ENCODE measurements around the gene YKT6. TPM values are rescaled to one million over a fixed set of nuclear protein-coding genes. Genes with fewer than 3 reads are reported as not detected.
"Not testable (repeated sequence)": the region's sequence is repeated elsewhere in the genome, so short reads cannot be mapped to it uniquely, and the experiment has no call there.

Gene YKT6
- total RNA-seq, 1 experiment from 2014 or later, result 146 TPM

DNA sequence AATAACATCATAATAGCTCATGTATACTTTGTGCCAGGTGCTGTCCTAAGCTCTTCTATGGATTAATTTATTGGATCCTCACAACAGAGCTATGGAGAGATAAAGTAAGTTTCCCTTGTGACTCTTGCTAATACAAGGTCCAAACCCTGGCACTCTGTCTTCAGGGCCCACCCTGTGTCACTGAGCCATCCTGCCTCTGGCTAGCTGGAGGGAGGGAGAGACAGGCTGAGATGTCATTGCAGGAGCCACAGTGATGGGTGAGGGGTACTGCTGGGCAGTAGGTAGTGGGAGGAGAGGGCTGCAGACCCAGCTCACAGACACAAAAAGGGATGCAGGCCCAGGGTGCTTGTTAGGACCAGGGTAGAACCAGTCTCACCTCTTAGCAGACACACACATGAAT is 28.4 kb upstream of the YKT6 start:
- intact Hi-C loops (cut with micrococcal nuclease; ENCODE audit: unreplicated experiment), result no loop called here
- Mint-ChIP-seq H3K27me3 (ENCODE audit: unreplicated experiment) (peaks cover 83% of the 10 kb centered on the region), H3K4me1 (ENCODE audit: low read depth, unreplicated experiment) (no peaks in the 10 kb centered on the region), H3K27ac (ENCODE audit: unreplicated experiment) (no peak overlapping the region), H3K9me3 (ENCODE audit: low read depth, unreplicated experiment) (no peaks in the 10 kb centered on the region), H3K36me3 (ENCODE audit: insufficient read depth, unreplicated experiment) (no peaks in the 10 kb centered on the region), H3K4me3 (ENCODE audit: low read depth, unreplicated experiment) (no peak overlapping the region)
- BruUV-seq (replicated peaks), result no TSS peak
- TF ChIP-seq, protein P1, sequence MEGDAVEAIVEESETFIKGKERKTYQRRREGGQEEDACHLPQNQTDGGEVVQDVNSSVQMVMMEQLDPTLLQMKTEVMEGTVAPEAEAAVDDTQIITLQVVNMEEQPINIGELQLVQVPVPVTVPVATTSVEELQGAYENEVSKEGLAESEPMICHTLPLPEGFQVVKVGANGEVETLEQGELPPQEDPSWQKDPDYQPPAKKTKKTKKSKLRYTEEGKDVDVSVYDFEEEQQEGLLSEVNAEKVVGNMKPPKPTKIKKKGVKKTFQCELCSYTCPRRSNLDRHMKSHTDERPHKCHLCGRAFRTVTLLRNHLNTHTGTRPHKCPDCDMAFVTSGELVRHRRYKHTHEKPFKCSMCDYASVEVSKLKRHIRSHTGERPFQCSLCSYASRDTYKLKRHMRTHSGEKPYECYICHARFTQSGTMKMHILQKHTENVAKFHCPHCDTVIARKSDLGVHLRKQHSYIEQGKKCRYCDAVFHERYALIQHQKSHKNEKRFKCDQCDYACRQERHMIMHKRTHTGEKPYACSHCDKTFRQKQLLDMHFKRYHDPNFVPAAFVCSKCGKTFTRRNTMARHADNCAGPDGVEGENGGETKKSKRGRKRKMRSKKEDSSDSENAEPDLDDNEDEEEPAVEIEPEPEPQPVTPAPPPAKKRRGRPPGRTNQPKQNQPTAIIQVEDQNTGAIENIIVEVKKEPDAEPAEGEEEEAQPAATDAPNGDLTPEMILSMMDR (IDR thresholded peaks at IDR 0.05; ENCODE audit: unreplicated experiment), result no peak
- no peak for DNase-seq
- CTCF ChIA-PET, result no interaction called here

DNA sequence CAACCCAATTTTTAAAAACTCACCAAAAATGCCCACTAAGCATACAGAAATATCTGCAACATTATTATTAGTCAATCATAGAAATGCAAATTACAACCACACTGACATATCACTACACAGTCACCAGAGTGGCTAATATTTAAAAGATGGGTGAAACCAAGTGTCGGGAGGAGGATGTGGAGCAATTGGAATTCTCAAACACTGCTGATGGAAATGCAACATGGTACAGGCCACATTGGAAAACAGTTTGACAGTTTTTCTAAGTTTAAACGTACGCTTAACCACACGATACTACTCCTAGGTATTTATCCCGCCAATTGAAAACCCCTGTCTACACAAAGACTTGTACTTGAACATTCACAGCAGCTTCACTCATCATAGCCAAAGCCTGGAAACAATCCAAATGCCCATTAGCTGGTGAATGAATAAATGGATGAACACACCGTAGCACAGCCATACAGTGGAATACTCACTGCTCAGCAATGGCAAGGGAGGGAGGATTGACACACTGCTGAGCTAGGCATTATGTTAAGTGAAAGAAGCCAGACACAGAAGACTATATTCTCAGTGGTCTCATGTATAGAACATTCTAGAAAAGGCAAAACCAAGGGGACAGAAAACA is 27.9 kb upstream of the YKT6 start:
- Mint-ChIP-seq H3K4me1 (ENCODE audit: low read depth, unreplicated experiment) (no peaks in the 10 kb centered on the region), H3K36me3 (ENCODE audit: insufficient read depth, unreplicated experiment) (no peaks in the 10 kb centered on the region), H3K27ac (ENCODE audit: unreplicated experiment) (no peak overlapping the region), H3K9me3 (ENCODE audit: low read depth, unreplicated experiment) (no peaks in the 10 kb centered on the region), H3K4me3 (ENCODE audit: low read depth, unreplicated experiment) (no peak overlapping the region), H3K27me3 (ENCODE audit: unreplicated experiment) (peaks cover 86% of the 10 kb centered on the region)
- DNase-seq, result no peak
- intact Hi-C loops (cut with micrococcal nuclease; ENCODE audit: unreplicated experiment), result no loop called here
- no TSS peak for BruUV-seq (replicated peaks)
- TF ChIP-seq, protein P1 (IDR thresholded peaks at IDR 0.05; ENCODE audit: unreplicated experiment), result no peak
- CTCF ChIA-PET, result interaction anchor here (0.7 kb wide), 1 partner anchor 66 kb away, joined by 3 read pairs; no protein-coding TSS in a partner anchor

DNA sequence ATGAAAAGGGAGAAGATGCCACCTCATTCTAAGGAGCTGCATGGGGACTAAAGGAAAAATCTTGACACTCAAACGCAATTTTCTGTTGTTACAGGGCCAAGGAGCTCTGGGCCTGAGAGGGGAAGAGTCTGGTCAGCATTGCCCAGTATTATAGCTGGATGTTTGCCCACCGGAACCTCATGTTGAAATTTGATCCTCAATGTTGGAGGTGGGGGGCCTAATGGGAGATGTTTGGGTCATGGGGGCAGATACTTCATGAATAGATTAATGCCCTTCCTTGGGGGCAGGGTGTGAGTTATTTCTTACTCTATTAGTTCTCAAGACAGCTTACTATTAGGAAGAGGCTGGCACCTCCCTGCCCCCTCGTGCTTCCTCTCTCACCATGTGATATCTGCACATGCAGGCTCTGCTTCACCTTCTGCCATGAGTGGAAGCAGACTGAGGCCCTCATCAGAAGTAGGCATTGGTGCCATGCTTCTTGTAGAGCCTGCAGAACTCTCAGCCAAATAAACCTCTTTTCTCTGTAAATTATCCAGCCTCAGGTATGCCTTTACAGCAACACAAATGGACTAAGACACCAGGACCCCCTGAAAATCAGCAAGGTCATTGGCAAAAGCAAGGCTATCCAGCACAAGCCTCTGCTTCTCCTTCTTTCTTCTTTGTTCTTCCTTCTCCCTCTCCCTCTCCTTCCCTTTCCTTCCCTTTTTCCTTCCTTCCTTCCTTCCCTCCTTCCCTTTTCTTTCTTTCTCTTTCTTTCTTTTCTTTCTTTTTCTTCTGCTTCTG is 26.7 kb upstream of the YKT6 start:
- CTCF ChIA-PET, result interaction anchor here (0.7 kb wide), 1 partner anchor 67 kb away, joined by 3 read pairs; no protein-coding TSS in a partner anchor
- no peak overlapping the region for H3K4me3 Mint-ChIP-seq (ENCODE audit: low read depth, unreplicated experiment)
- no peak overlapping the region for H3K27ac Mint-ChIP-seq (ENCODE audit: unreplicated experiment)
- H3K4me1 Mint-ChIP-seq (ENCODE audit: low read depth, unreplicated experiment), result no peaks in the 10 kb centered on the region
- H3K9me3 Mint-ChIP-seq (ENCODE audit: low read depth, unreplicated experiment), result no peaks in the 10 kb centered on the region
- BruUV-seq (replicated peaks), result no TSS peak
- no peaks in the 10 kb centered on the region for H3K36me3 Mint-ChIP-seq (ENCODE audit: insufficient read depth, unreplicated experiment)
- peaks cover 89% of the 10 kb centered on the region for H3K27me3 Mint-ChIP-seq (ENCODE audit: unreplicated experiment)
- intact Hi-C loops (cut with micrococcal nuclease; ENCODE audit: unreplicated experiment), result no loop called here
- TF ChIP-seq, protein P1 (IDR thresholded peaks at IDR 0.05; ENCODE audit: unreplicated experiment), result no peak
- DNase-seq, result no peak

DNA sequence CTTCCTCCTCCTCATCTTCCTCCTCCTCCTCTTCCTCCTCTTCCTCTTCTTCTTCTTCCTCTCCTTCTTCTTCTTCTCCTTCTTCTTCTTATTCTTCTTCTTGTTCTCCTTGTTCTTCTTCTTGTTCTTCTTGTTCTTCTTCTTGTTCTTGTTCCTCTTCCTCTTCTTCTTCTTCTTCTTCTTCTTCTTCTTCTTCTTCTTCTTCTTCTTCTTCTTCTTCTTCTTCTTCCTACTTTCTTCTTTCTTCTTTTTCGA is 26.2 kb upstream of the YKT6 start:
- H3K27me3 Mint-ChIP-seq (ENCODE audit: unreplicated experiment), result peaks cover 89% of the 10 kb centered on the region

DNA sequence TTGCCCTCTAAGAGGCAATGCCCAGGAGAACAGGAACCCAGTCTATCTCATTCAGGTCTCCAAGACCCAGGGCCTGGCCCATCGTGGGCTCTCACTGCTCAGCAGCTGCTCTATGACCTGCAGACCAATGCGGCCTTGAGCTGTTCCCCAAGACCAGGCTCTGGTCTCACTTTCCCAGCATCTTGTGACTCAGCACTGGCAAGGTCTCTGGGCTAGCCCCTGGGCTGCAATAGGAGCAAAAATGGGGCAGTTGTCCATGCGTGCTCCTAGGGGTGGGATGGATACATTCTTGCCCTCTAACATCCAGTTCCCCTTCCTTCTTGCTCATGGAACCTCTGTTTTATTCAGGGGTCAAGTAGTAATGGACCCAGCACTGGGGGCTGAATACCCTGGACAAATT is 25.0 kb upstream of the YKT6 start:
- intact Hi-C loops (cut with micrococcal nuclease; ENCODE audit: unreplicated experiment), result no loop called here
- BruUV-seq (replicated peaks), result no TSS peak
- Mint-ChIP-seq H3K27ac (ENCODE audit: unreplicated experiment) (no peak overlapping the region), H3K4me1 (ENCODE audit: low read depth, unreplicated experiment) (no peaks in the 10 kb centered on the region), H3K27me3 (ENCODE audit: unreplicated experiment) (peaks cover 86% of the 10 kb centered on the region), H3K4me3 (ENCODE audit: low read depth, unreplicated experiment) (no peak overlapping the region), H3K9me3 (ENCODE audit: low read depth, unreplicated experiment) (no peaks in the 10 kb centered on the region), H3K36me3 (ENCODE audit: insufficient read depth, unreplicated experiment) (no peaks in the 10 kb centered on the region)
- no peak for DNase-seq
- TF ChIP-seq, protein P1 (IDR thresholded peaks at IDR 0.05; ENCODE audit: unreplicated experiment), result no peak
- CTCF ChIA-PET, result no interaction called here

More for the DNA sequence above, 26.2 kb upstream of the YKT6 start:
- H3K4me3 Mint-ChIP-seq (ENCODE audit: low read depth, unreplicated experiment); H3K9me3 Mint-ChIP-seq (ENCODE audit: low read depth, unreplicated experiment); DNase-seq; H3K27ac Mint-ChIP-seq (ENCODE audit: unreplicated experiment); BruUV-seq (replicated peaks); H3K36me3 Mint-ChIP-seq (ENCODE audit: insufficient read depth, unreplicated experiment); CTCF ChIA-PET; intact Hi-C loops (cut with micrococcal nuclease; ENCODE audit: unreplicated experiment); H3K4me1 Mint-ChIP-seq (ENCODE audit: low read depth, unreplicated experiment): not testable (repeated sequence)
